ENCODE data around the gene RGS21. TPM values are rescaled to one million over a fixed set of nuclear protein-coding genes. Genes with fewer than 3 reads are reported as not detected.

The RGS21 gene
- total and polyA plus RNA-seq, 2 of the 13 experiments (the other 11 are each of a cell fraction or from before 2014, with no cell fraction given): not detected

GRCh38 chr1:192270398-192270797, 46.4 kb upstream of the RGS21 start (continued):
- TF ChIP-seq ZFP37 (CRISPR knock-in tag; IDR thresholded peaks at IDR 0.05; ENCODE audit: borderline replicate concordance) (no peak), KLF9 (CRISPR knock-in tag; IDR thresholded peaks at IDR 0.05; ENCODE audit: low read depth) (no peak)

- no peaks in the 10 kb centered on the region for H3K27me3 ChIP-seq (ENCODE audit: control insufficient read depth in 1 of 2, insufficient read depth in 2 of 2, low read length in 2 of 2)
- H3K36me3 ChIP-seq (replicated peaks in 1 of 2; ENCODE audit: control insufficient read depth in 1 of 2, insufficient read depth in 2 of 2, low read length in 2 of 2): no peaks in the 10 kb centered on the region
- H3K4me2 ChIP-seq (ENCODE audit: low read depth, low read length): no peak overlapping the region
- in situ Hi-C loops (cut with HindIII; ENCODE audit: extremely low pct_ligation_motif_present, low pct_unique_long_range_greater_than_20kb): no loop called here
- no peaks in the 10 kb centered on the region for H3K79me2 ChIP-seq (ENCODE audit: insufficient read depth, low read length)
- no TSS peak for BruUV-seq (replicated peaks)
- 9% methylated on average over 3 of the region's 3 CpGs for WGBS (ENCODE audit: low lambda C conversion rate)
- intact Hi-C loops (cut with micrococcal nuclease; ENCODE audit: unreplicated experiment): no loop called here
- no peaks in the 10 kb centered on the region for H3K4me1 ChIP-seq (ENCODE audit: insufficient read depth, low read length)
- FAIRE-seq: no peak
- POLR2A ChIA-PET: no interaction called here
- no peak overlapping the region for H3K4me3 ChIP-seq (replicated peaks in 1 of 3; ENCODE audit: insufficient read depth in 1 of 3, low read depth in 2 of 3, low read length in 3 of 3)
- CTCF ChIA-PET (ENCODE audit: low intra/inter-chr PET ratio, low total read pairs): no interaction called here
- ATAC-seq: no peak
- no peak overlapping the region for H2AFZ ChIP-seq (ENCODE audit: low read length)
- no peak overlapping the region for H3K27ac ChIP-seq (ENCODE audit: extremely low read length, insufficient read depth, low read length)
- H4K20me1 ChIP-seq (ENCODE audit: insufficient read depth, low read length): no peaks in the 10 kb centered on the region
- TF ChIP-seq E2F2 (CRISPR knock-in tag; IDR thresholded peaks at IDR 0.05; ENCODE audit: borderline replicate concordance): no peak
- no peaks in the 10 kb centered on the region for H3K9me3 ChIP-seq (ENCODE audit: low read length)
- no peak for DNase-seq (ENCODE audit: low spot score)
- no peak overlapping the region for H3K9ac ChIP-seq (ENCODE audit: insufficient read depth, low read depth, low read length)
These were observed 44.1 kb upstream of the RGS21 start for GRCh38 chr1:192272732-192273131.

- FAIRE-seq (no peak), DNase-seq (ENCODE audit: low spot score) (no peak), ATAC-seq (no peak)
- no peak overlapping the region for H3K9ac ChIP-seq (ENCODE audit: insufficient read depth, low read depth, low read length)
- intact Hi-C loops (cut with micrococcal nuclease; ENCODE audit: unreplicated experiment) (no loop called here), in situ Hi-C loops (cut with HindIII; ENCODE audit: extremely low pct_ligation_motif_present, low pct_unique_long_range_greater_than_20kb) (no loop called here)
- H3K79me2 ChIP-seq (ENCODE audit: insufficient read depth, low read length): no peaks in the 10 kb centered on the region
- H3K9me3 ChIP-seq (ENCODE audit: low read length): no peaks in the 10 kb centered on the region
- no peak overlapping the region for H3K27ac ChIP-seq (ENCODE audit: extremely low read length, insufficient read depth, low read length)
- 0% methylated on average over 3 of the region's 3 CpGs for WGBS (ENCODE audit: low lambda C conversion rate)
- H3K4me2 ChIP-seq (ENCODE audit: low read depth, low read length): no peak overlapping the region
- no peaks in the 10 kb centered on the region for H3K4me1 ChIP-seq (ENCODE audit: insufficient read depth, low read length)
- ChIA-PET CTCF (ENCODE audit: low intra/inter-chr PET ratio, low total read pairs) (no interaction called here), POLR2A (no interaction called here)
- no peaks in the 10 kb centered on the region for H4K20me1 ChIP-seq (ENCODE audit: insufficient read depth, low read length)
- H2AFZ ChIP-seq (ENCODE audit: low read length): no peak overlapping the region
- no peak overlapping the region for H3K4me3 ChIP-seq (replicated peaks in 1 of 3; ENCODE audit: insufficient read depth in 1 of 3, low read depth in 2 of 3, low read length in 3 of 3)
- no peaks in the 10 kb centered on the region for H3K27me3 ChIP-seq (ENCODE audit: control insufficient read depth in 1 of 2, insufficient read depth in 2 of 2, low read length in 2 of 2)
- BruUV-seq (replicated peaks): no TSS peak
- H3K36me3 ChIP-seq (replicated peaks in 1 of 2; ENCODE audit: control insufficient read depth in 1 of 2, insufficient read depth in 2 of 2, low read length in 2 of 2): no peaks in the 10 kb centered on the region
- TF ChIP-seq ZNF784 (CRISPR knock-in tag; IDR thresholded peaks at IDR 0.05; ENCODE audit: borderline replicate concordance) (no peak), ZNF569 (CRISPR knock-in tag; IDR thresholded peaks at IDR 0.05; ENCODE audit: borderline replicate concordance) (no peak), MTERF4 (CRISPR knock-in tag; IDR thresholded peaks at IDR 0.05) (no peak), ZNF3 (CRISPR knock-in tag; IDR thresholded peaks at IDR 0.05) (no peak), ZBTB2 (CRISPR knock-in tag; IDR thresholded peaks at IDR 0.05; ENCODE audit: low read depth) (no peak), TSC22D2 (CRISPR knock-in tag; IDR thresholded peaks at IDR 0.05; ENCODE audit: borderline replicate concordance) (no peak), TFDP1 (CRISPR knock-in tag; IDR thresholded peaks at IDR 0.05; ENCODE audit: borderline replicate concordance) (no peak), ZNF329 (CRISPR knock-in tag; IDR thresholded peaks at IDR 0.05; ENCODE audit: low read depth) (no peak)
These were observed 42.2 kb upstream of the RGS21 start for GRCh38 chr1:192274588-192274987.

Measured in HepG2 (cell line).